Measurements from ENCODE around the gene KRT33B.

DNA sequence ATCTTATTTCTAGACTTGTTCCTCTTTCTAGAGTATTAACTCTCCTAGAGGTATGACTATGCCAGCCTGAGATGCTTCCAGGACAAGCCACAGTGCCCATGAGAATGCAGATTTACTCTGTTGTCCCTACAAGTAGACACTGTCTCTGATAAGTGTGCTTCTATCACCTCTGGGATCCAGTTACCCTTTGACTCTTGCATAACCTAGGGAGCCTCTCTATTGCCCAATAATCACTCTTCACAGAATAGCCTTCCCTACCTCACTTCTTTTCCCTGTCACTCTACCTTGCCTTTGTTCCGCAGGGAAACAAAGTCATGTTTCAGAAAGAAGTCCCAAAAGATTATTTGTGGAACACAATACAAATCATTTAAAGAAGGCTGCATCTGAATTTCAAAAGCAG lies 14.1 kb upstream of the KRT33B start:
- TF ChIP-seq POLR2AphosphoS5 (IDR thresholded peaks at IDR 0.05), result no peak
- TF ChIP-seq RAD21 (conservative IDR thresholded peaks at IDR 0.05), result no peak
- no peak for TF ChIP-seq TAF1 (IDR thresholded peaks at IDR 0.05; ENCODE audit: low read depth)
- no peak for TF ChIP-seq CTCF (IDR thresholded peaks at IDR 0.05; ENCODE audit: poor library complexity, severe bottlenecking)
- TF ChIP-seq EZH2 (IDR thresholded peaks at IDR 0.05; ENCODE audit: borderline replicate concordance, insufficient read depth, low read length, poor library complexity, severe bottlenecking), result no peak
